Osteoblast (primary cell): ENCODE results near the gene LGALS7B. TPM values are rescaled to one million over a fixed set of nuclear protein-coding genes. Genes with fewer than 3 reads are reported as not detected.
A peak's percentile ranks its signal among the peaks of the same experiment; 100 is the strongest.

Experiments
- DNase-seq: peaks from one replicate; pipeline ENCODE4 v3.0.0; 2011; ENCODE audit warnings: low spot score, mixed read lengths; ENCODE audit not compliant: insufficient read length; ENCODE audit errors: missing footprints
- H2AFZ ChIP-seq: 2 replicates; pipeline ENCODE4 v1.6.0; 2011; ENCODE audit warnings: mild to moderate bottlenecking, low read length
- H3K27ac ChIP-seq: 2 replicates; pipeline ENCODE4 v1.5.1; 2011; ENCODE audit warnings: mild to moderate bottlenecking, low read depth, low read length, moderate library complexity
- H3K27me3 ChIP-seq: 2 replicates; pipeline ENCODE4 v1.6.0; 2012; ENCODE audit warnings: mild to moderate bottlenecking, control low read depth, inconsistent platforms, low read length, moderate library complexity; ENCODE audit not compliant: insufficient read depth
- H3K36me3 ChIP-seq: 2 replicates; pipeline ENCODE4 v1.5.1; 2011; ENCODE audit warnings: mild to moderate bottlenecking, low read length, control low read depth, moderate library complexity; ENCODE audit not compliant: insufficient read depth
- H3K4me1 ChIP-seq: 2 replicates; pipeline ENCODE4 v1.5.1; 2011; ENCODE audit warnings: mild to moderate bottlenecking, low read length, control low read depth, moderate library complexity; ENCODE audit not compliant: insufficient read depth
- H3K4me2 ChIP-seq: 2 replicates; pipeline ENCODE4 v1.6.0; 2011; ENCODE audit warnings: mild to moderate bottlenecking, low read length; ENCODE audit not compliant: insufficient read depth
- H3K4me3 ChIP-seq: fragments of 200-600 bp; sonication (generic); 3 replicates; pipeline ENCODE4 v1.5.1; 2012; ENCODE audit warnings: mild to moderate bottlenecking, low read length, inconsistent platforms; ENCODE audit not compliant: insufficient read depth
- H3K79me2 ChIP-seq: 2 replicates; pipeline ENCODE4 v1.6.0; 2012; ENCODE audit warnings: mild to moderate bottlenecking, low read length, control low read depth, inconsistent platforms; ENCODE audit not compliant: insufficient read depth
- H3K9me3 ChIP-seq: 2 replicates; pipeline ENCODE4 v1.5.1; 2011; ENCODE audit warnings: low read depth, low read length, control low read depth
- H4K20me1 ChIP-seq: 2 replicates; pipeline ENCODE4 v1.6.0; 2012; ENCODE audit warnings: mild to moderate bottlenecking, low read length, control low read depth; ENCODE audit not compliant: insufficient read depth
- CTCF ChIP-seq: IDR thresholded peaks from 2 replicates; pipeline ENCODE4 v1.5.1; 2011; ENCODE audit warnings: mild to moderate bottlenecking, low read depth, low read length, moderate library complexity; ENCODE audit errors: extremely low read depth
- total RNA-seq: library from RNA; depleted of rRNA; stranded (reverse); fragments of >200 nt; gene quantifications from 2 replicates; pipeline ENCODE4 v1.2.3, GENCODE V29; 2012

LGALS7B gene
- total RNA-seq, 1 donor = not detected

- peaks cover 65% of the 10 kb centered on the region for H4K20me1 ChIP-seq
- peaks cover 43% of the 10 kb centered on the region for H3K79me2 ChIP-seq
- TF ChIP-seq CTCF = no peak
- H3K4me2 ChIP-seq = no peak overlapping the region
- H3K4me1 ChIP-seq = peaks cover 11% of the 10 kb centered on the region
- no peak overlapping the region for H3K4me3 ChIP-seq
- peak; percentile 32 for DNase-seq
- H3K9me3 ChIP-seq = no peaks in the 10 kb centered on the region
- H2AFZ ChIP-seq = no peak overlapping the region
- peaks cover 75% of the 10 kb centered on the region for H3K36me3 ChIP-seq
- no peaks in the 10 kb centered on the region for H3K27me3 ChIP-seq
- no peak overlapping the region for H3K27ac ChIP-seq
Measured at GRCh38 chr19:38838208-38838985, 49.4 kb downstream of the LGALS7B start.

DNA sequence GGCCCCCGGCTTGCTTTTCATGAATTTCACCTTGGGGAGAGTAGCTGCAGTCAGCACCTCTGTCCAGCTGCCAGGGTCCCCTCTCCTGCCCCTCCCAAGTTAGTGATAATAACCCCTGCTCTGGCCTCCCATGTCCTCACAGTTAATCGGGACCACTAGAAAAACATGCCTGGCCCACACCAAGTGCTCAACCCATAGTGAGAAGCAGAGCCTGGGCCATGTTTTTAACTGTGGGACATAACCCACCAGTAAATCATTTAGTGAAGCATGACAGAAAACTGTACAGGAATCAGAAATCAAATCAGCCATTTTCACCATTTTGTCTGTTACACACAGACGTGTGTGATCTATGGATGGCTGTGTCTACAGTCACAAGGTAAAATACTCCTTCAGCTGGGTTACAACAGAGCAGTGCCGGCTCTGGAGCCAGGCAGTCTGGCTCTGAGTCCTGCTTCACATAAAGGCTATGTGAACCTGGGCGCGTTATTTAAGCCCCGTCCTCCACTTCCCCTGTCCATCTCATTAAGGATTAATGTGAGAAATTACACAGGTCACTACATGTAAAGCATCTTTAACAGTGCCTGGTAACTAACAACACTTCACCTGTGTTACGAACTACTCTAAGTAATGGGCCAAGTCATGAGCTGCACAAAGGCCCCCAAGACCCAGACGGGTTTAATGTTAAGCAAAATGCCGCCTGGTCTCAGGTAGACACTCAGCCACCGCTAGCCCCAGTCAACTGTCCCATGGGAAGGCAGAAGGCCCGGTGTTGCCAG lies 50.2 kb downstream of the LGALS7B start:
- DNase-seq = peak; percentile 54
- H3K27me3 ChIP-seq = no peaks in the 10 kb centered on the region
- peaks cover 72% of the 10 kb centered on the region for H4K20me1 ChIP-seq
- H3K4me1 ChIP-seq = peaks cover 11% of the 10 kb centered on the region
- H3K4me2 ChIP-seq = no peak overlapping the region
- H3K36me3 ChIP-seq = peaks cover 82% of the 10 kb centered on the region
- peaks cover 50% of the 10 kb centered on the region for H3K79me2 ChIP-seq
- peak overlapping the region; percentile 10 for H3K27ac ChIP-seq
- H3K9me3 ChIP-seq = no peaks in the 10 kb centered on the region
- TF ChIP-seq CTCF = no peak
- no peak overlapping the region for H3K4me3 ChIP-seq
- H2AFZ ChIP-seq = no peak overlapping the region

DNA sequence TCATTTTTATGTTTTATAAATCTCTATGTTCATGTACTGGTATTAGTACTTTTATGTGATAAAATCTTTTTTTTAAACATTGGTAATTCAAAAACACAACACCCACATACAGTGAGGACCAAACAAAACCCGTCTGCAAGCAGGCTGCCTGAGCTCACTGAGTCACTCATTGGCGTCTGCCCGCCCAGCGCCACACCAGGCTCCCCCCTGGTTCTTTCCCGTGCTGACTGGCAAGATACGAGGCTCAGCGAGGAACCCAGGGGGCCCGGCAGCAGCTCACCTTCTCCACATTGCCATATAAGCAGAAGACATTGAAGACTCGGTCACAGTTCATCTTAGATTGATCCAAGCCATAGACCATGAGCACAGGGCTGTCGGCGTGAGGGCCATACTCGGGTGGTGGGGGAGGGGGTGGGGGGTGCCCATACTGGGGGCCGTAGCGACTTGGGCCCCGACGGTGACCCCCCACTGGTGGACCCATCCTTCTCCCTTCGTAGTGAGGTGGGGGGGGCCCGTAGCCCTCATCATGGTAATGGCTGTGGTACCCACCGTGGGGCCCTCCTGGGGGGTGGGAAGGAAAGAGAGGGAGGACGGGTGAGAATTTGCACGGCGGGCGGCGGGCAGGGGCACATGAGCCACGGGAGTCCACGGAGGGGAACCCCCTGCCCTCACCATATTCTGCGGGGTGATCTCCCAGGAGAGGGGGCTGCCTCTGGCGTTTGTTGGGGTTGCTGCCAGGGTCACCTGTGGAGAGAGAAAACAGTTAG lies 51.0 kb downstream of the LGALS7B start:
- H2AFZ ChIP-seq = no peak overlapping the region
- DNase-seq = peak; percentile 62
- no peak overlapping the region for H3K4me2 ChIP-seq
- H3K36me3 ChIP-seq = peaks cover 91% of the 10 kb centered on the region
- H4K20me1 ChIP-seq = peaks cover 80% of the 10 kb centered on the region
- H3K4me1 ChIP-seq = peaks cover 11% of the 10 kb centered on the region
- no peak for TF ChIP-seq CTCF
- H3K27ac ChIP-seq = no peak overlapping the region
- no peak overlapping the region for H3K4me3 ChIP-seq
- no peaks in the 10 kb centered on the region for H3K27me3 ChIP-seq
- peaks cover 59% of the 10 kb centered on the region for H3K79me2 ChIP-seq
- no peaks in the 10 kb centered on the region for H3K9me3 ChIP-seq
